ENCODE measurements around the gene PRKAR1B.

Gene PRKAR1B

DNA sequence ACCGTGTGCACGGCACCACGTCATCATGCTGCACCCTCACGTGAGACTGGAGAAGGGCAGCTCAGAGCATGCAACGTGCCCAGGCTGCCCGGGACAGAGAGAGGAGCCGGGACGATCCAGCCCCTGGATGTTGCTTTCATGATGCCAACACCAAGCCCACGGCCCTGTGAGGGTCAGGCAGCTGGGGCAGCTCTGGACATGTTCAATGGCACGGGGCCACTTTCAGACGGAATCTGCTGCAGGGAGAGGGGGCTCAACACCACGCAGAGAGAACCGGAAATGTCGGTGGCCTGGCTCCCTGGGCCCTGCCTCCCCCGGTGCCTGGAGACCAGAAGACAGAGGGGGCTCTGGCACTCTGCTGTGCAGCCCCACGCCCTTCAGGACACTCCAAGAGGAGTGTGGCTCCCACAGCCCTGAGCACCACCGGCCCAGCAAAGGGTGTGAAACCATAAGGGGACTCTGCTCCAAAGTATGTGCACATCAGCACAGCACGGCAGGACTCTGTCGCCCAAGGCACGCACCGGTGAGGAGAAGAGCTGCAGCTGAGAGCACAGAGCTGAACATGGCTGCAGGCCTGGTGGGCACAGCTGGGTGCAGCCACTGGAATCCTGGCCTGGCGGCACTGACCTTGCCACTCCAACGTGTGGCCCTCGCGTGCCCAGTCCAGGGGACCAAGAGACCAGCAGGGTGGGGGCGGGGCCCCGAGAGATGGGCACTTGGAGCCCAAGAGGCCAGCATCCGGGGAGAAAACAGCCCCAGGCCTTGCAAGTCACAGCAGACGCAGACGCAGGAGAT, 137.1 kb downstream of the PRKAR1B start:
- DNase-seq (ENCODE audit: low spot score) = no peak

DNA sequence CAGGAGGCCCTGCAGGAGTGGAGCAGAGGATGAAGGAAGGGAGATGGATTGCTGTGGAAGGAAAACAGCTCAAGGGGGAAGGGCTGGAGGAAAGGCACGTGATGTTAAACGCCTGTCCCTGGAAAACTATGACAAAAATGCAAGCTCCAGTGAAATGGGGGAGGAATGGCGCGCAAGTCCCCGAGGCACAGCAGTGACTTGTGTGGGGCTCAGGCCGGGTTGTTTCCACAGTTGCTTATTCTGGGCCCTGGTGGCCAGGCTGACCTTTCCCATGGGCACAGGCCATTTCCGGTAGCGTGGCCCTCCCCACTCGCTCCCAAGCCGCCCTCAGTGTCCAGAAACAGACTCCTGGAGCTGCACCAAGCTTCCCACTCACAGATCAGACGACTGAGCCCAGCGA, 139.3 kb downstream of the PRKAR1B start:
- no peak for DNase-seq (ENCODE audit: low spot score)

DNA sequence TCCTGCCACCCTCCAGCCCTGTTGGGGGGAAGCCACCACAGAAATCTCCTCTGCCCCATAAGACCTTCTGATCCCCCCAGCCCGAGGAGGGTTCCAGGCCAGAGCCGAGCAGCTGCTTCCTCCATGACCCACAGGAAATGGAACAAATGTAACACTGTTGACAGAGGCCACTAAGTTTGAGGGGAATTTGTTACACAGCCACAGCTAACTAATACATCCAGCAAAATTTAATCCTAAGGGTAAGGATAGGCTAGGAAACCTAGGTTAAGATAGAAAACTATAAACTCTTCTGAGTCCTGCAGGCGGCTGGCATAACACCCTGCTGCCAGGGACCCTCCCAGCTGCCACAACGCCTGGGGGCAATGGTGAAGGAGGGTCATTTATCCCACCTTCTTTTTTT, 140.6 kb downstream of the PRKAR1B start:
- DNase-seq (ENCODE audit: low spot score) = no peak

- no peak for DNase-seq (ENCODE audit: low spot score)
These were observed 141.2 kb downstream of the PRKAR1B start for GRCh38 chr7:585873-586272.

GRCh38 chr7:585229-585711, 141.8 kb downstream of the PRKAR1B start:
- no peak for DNase-seq (ENCODE audit: low spot score)

DNA sequence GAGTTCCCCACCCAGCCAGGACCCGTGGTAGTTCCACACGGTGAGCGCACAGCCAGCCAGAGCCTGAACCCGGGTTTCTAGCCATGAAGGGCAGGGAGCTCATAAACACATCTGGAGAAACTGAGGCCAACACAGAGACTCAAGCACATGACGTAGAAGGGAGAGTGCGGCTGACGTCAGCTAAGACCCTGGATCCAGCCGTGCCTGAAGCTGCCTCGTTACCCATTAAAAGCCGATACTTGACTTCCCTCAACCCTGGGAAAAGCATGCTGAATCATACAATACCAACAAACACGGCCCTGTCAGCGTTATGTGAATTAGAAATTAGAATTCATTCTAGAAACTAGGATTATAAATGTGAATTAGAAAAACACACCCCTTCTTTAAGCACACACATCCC, 142.3 kb downstream of the PRKAR1B start:
- DNase-seq (ENCODE audit: low spot score) = no peak

- no peak for DNase-seq (ENCODE audit: low spot score)
These were observed 143.0 kb downstream of the PRKAR1B start for GRCh38 chr7:584122-584465.

DNA sequence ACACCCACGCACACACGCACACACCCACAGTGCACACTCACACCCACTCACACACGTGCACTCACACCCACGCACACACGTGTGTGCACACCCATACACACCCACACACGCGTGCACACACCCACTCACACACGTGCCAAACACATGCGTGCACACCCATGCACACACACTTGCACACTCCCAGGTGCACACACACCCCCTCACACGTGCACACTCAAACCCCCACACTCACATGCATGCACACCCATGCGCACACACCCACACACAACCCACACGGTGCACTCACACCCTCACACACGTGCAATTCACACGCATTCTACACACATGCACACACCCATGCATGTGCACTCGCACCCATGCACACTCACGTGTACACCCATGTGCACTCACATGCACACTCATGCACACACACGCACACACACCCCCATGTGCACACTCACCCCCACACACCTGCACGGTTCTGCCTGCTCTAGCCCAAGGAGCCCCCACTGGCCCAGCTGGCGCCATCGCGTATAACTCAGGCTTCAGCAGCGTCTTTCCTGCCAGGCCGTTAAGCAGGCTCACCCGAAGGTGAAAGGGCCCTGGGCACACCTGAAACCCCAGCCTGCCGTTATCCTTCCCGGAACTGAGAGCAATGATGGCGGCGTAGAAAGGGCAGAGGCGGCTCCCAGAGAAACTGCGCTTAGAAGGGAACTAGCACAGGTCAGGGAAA, 143.5 kb downstream of the PRKAR1B start:
- DNase-seq (ENCODE audit: low spot score) = no peak

- DNase-seq (ENCODE audit: low spot score) = no peak
These were observed 144.2 kb downstream of the PRKAR1B start for GRCh38 chr7:582931-583330.

DNA sequence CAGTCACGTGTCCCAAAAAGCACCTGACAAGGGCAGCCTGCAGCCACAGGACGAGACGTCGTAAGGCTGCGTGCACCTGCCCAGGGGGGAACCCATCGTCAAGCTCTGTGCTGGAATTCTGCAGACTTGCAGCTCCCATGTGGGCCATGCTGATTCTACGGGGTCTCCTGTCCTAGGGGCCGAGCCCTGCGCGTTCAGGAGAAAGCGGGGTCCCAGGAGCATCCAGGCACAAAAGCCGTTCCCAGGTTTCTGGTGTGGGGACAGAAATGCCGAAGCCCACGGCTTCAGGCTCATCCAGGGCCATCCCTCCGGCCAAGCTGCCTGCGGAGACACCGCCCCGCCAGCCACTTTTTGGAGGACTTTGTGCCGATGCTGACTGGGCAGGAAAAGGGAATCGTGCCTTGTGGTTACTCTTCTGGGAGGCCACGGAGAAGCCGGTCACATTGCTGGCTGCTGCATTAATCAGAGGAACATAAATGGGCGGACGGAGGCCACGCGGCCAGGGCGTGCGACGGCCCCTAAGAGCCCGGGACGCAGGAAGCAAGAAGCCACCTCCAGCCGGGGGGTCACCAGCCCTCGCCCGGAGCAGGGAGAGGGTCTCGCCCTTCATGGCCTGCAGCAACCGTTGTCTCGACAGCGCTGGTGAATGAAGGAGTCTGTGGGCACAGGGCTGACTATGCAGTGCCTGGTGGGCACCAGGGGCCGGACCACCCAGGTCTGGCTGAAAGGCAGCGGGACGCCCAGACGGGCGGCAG, 144.8 kb downstream of the PRKAR1B start:
- DNase-seq (ENCODE audit: low spot score) = no peak

GRCh38 chr7:578386-578785, 148.7 kb downstream of the PRKAR1B start:
- DNase-seq (ENCODE audit: low spot score) = no peak

DNA sequence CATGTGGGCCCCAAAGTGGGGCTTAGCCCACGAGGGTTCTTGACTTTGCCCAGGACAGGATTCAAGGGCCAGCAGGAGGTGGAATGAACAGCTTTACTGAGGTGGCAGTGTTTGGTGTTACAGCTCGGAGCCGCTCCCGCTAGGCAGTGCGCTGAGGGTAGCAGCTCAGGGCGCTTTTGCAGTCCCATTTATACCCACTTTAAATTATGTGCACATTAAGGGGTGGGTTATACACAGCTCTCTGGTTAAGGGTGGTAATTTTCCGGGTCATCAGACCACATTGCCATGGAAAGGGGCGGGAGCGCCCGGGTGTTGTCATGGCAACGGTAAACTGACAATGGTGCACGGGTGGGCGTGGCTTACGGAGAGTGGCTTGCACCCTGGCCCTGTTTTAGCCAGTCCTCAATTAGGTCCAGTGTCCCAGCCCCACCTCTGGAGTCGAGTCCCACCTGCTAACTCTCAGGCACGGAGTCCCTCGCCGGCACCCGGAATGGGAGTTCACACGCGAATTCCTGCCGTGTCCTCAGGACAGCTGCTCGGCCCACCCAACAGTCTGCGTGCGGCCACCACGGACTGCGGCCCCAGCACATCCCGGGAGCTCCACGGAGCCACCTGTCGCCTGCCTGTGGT, 149.2 kb downstream of the PRKAR1B start:
- DNase-seq (ENCODE audit: low spot score) = no peak

DNA sequence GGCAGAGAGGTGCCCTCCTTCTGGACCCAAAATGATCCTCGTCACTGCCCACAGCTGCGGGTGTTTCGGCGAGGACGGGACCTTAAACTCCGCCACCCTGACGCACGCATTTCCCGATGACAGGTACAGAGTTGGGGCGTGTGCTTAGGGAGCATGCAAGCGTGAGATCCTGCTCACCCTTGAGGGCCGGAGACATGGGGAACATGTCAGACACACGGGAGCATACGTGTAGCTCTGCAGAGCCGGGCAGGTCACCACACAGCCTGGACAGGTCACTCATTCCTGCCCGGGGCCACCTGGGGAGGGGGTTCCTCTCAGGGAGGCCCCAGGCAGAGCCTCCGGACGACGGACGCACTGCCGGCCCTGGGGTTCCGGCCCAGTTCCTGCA, 149.8 kb downstream of the PRKAR1B start:
- DNase-seq (ENCODE audit: low spot score) = no peak

DNA sequence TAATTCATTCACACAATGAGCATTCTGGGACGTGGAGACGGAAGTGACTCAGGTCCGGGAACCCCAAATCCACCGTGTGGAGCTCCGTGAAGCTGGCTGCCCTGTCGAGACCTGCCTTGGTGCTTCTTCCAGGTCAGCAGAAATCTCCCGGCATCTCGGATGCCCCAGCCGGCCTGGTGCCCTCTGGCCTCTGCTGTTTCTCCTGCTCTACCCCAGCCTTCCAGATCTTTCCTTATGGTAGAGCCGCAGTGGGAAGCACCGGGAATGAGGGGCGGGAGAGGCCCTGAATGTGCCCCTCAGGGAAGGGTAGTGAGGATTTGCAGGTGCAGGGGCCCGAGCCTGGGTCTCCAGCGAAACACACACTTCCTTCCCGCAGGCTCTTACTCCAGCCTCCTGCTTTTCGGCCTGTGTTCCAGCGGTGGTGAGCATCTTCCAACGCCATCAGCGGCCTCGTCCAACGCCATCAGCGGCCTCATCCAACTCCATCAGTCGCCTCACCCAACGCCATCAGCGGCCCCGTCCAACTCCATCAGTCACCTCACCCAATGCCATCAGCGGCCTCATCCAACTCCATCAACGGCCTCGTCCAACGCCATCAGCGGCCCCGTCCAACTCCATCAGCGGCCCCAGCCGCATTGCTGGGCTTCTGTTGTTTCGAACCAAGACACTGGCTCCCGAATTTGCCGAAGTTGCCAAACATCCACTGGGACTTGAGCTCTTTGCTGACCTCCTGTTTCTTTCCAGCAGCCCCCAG, 150.4 kb downstream of the PRKAR1B start:
- no peak for DNase-seq (ENCODE audit: low spot score)

- DNase-seq (ENCODE audit: low spot score) = no peak
These were observed 151.4 kb downstream of the PRKAR1B start for GRCh38 chr7:575425-576366.

GRCh38 chr7:574661-575395, 152.3 kb downstream of the PRKAR1B start:
- DNase-seq (ENCODE audit: low spot score) = no peak

GRCh38 chr7:573933-574381, 153.1 kb downstream of the PRKAR1B start:
- no peak for DNase-seq (ENCODE audit: low spot score)

DNA sequence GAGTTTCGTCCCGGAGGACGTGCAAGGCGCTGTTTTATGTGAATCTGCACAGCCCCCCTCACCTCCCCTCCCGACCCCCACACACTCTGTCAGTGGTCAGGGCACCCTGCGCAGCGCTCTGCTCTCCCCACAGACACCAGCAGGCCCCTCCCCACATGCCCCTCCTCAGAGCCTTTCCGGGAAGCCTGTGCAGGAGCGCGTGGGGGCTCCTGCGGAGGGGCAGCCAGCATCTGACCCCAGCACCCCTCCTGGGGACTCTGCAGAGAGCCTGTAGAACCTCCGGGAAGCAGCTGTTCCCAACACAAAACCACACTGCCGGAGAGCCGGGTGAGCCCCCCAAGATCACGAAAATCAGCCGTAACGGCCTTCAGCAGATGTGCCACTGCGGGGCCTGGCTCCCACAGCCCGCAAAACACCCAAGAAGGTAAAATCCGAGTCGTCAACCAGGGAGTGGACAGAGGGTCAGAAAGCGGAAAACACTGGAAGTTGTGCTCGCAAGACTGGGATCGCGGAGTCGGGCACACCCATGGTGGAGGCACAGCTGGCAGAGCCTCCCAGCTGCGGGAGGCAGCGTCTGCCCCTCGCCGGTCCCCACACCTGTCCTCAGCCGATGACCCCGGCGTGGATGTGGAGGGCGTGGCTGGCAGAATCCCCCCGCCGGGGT, 153.7 kb downstream of the PRKAR1B start:
- no peak for DNase-seq (ENCODE audit: low spot score)

Data from RKO (cell line).